Mesendoderm (in vitro differentiated cells): Measurements from ENCODE around the gene RBP7.
"Not testable (repeated sequence)": the region's sequence is repeated elsewhere in the genome, so short reads cannot be mapped to it uniquely, and the experiment has no call there.

ENCODE experiments used
- DNase-seq: peaks from one replicate; pipeline ENCODE4 v3.0.0; 2013
- H2AK5ac ChIP-seq: 2 replicates; pipeline ENCODE4 v1.6.1; 2013; ENCODE audit warnings: low read length, inconsistent platforms
- H2BK120ac ChIP-seq: 2 replicates; pipeline ENCODE4 v1.6.1; 2013; ENCODE audit warnings: low read depth, mild to moderate bottlenecking, low read length, moderate library complexity, mixed read lengths
- H2BK15ac ChIP-seq: replicated peaks from 2 replicates; pipeline ENCODE4 v1.6.1; 2013; ENCODE audit warnings: low read depth, mild to moderate bottlenecking, moderate library complexity
- H2BK5ac ChIP-seq: 2 replicates; pipeline ENCODE4 v1.6.1; 2013; ENCODE audit warnings: low read length, inconsistent platforms
- H3K18ac ChIP-seq: 2 replicates; pipeline ENCODE4 v1.6.1; 2013; ENCODE audit warnings: mild to moderate bottlenecking, low read length, mixed read lengths
- H3K23ac ChIP-seq: one replicate; pipeline ENCODE4 v1.6.1; 2013; ENCODE audit warnings: low read length
- H3K27ac ChIP-seq: 2 replicates; pipeline ENCODE4 v1.5.1; 2013; ENCODE audit warnings: low read depth, mild to moderate bottlenecking, inconsistent platforms, low read length, moderate library complexity
- H3K27me3 ChIP-seq: 2 replicates; pipeline ENCODE4 v1.6.1; 2013; ENCODE audit warnings: low read length, control low read depth, mild to moderate bottlenecking, inconsistent platforms; ENCODE audit not compliant: insufficient read depth, poor library complexity
- H3K36me3 ChIP-seq: 2 replicates; pipeline ENCODE4 v1.6.1; 2013; ENCODE audit warnings: low read length, inconsistent platforms; ENCODE audit not compliant: control insufficient read depth, insufficient read depth
- H3K4ac ChIP-seq: one replicate; pipeline ENCODE4 v1.6.1; 2013; ENCODE audit warnings: low read depth, mild to moderate bottlenecking, low read length, moderate library complexity
- H3K4me1 ChIP-seq: 2 replicates; pipeline ENCODE4 v1.6.1; 2013; ENCODE audit warnings: low read depth, low read length, inconsistent platforms; ENCODE audit not compliant: control insufficient read depth
- H3K4me2 ChIP-seq: 2 replicates; pipeline ENCODE4 v1.6.1; 2013; ENCODE audit warnings: low read length
- H3K4me3 ChIP-seq: 2 replicates; pipeline ENCODE4 v1.5.1; 2013; ENCODE audit warnings: mild to moderate bottlenecking, low read length
- H3K56ac ChIP-seq: one replicate; pipeline ENCODE4 v1.6.1; 2013; ENCODE audit warnings: low read length
- H3K79me1 ChIP-seq: 2 replicates; pipeline ENCODE4 v1.6.1; 2013; ENCODE audit warnings: low read length, inconsistent platforms
- H3K79me2 ChIP-seq: 2 replicates; pipeline ENCODE4 v1.6.1; 2013; ENCODE audit warnings: mild to moderate bottlenecking, low read length; ENCODE audit not compliant: control insufficient read depth, insufficient read depth
- H3K9ac ChIP-seq: 2 replicates; pipeline ENCODE4 v1.6.1; 2013; ENCODE audit warnings: low read length, inconsistent platforms
- H4K5ac ChIP-seq: one replicate; pipeline ENCODE4 v1.6.1; 2013; ENCODE audit warnings: low read length
- H4K8ac ChIP-seq: one replicate; pipeline ENCODE4 v1.6.1; 2013; ENCODE audit warnings: low read depth, mild to moderate bottlenecking, control low read depth, low read length, moderate library complexity
- WGBS: extraction: QIAGEN DNeasy Blood & Tissue Kit; methylation state at CpG from one replicate; pipeline ENCODE4 v1.1.7; 2013; ENCODE audit warnings: low lambda C conversion rate, missing lambda C conversion rate; ENCODE audit not compliant: insufficient coverage; ENCODE audit errors: extremely low coverage; 5-methylcytosine and 5-hydroxymethylcytosine counted together

The RBP7 gene

GRCh38 chr1:10005248-10005647, 8.2 kb downstream of the RBP7 start:
- H3K18ac ChIP-seq, H3K56ac ChIP-seq, DNase-seq, H4K5ac ChIP-seq, H4K8ac ChIP-seq, H3K79me2 ChIP-seq, H2BK15ac ChIP-seq, H3K79me1 ChIP-seq, H2BK5ac ChIP-seq, H3K23ac ChIP-seq, H3K4me3 ChIP-seq, H3K4me2 ChIP-seq, H3K27me3 ChIP-seq, H2BK120ac ChIP-seq, H3K27ac ChIP-seq, H2AK5ac ChIP-seq, H3K4me1 ChIP-seq, H3K36me3 ChIP-seq, H3K4ac ChIP-seq, H3K9ac ChIP-seq: not testable (repeated sequence)
- WGBS: no CpG with 5 or more reads among the region's 8 CpGs

- Histone ChIP-seq H3K79me1 (no peaks in the 10 kb centered on the region), H2BK5ac (no peak overlapping the region), H3K23ac (no peak overlapping the region), H3K4me2 (no peak overlapping the region), H2BK120ac (no peak overlapping the region), H2BK15ac (no peak overlapping the region), H3K56ac (no peak overlapping the region), H4K8ac (no peak overlapping the region), H2AK5ac (no peak overlapping the region), H3K4me1 (no peaks in the 10 kb centered on the region), H3K27me3 (no peaks in the 10 kb centered on the region), H3K79me2 (no peaks in the 10 kb centered on the region), H3K9ac (no peak overlapping the region), H3K27ac (no peak overlapping the region), H3K36me3 (no peaks in the 10 kb centered on the region), H3K18ac (no peak overlapping the region), H3K4ac (no peak overlapping the region), H3K4me3 (no peak overlapping the region), H4K5ac (no peak overlapping the region)
- DNase-seq: no peak
- WGBS: no CpG with 5 or more reads among the region's 4 CpGs
Observed at GRCh38 chr1:10007169-10007568, 10.1 kb downstream of the RBP7 start.

- Histone ChIP-seq H3K23ac (no peak overlapping the region), H3K36me3 (no peaks in the 10 kb centered on the region), H4K8ac (no peak overlapping the region), H3K9ac (no peak overlapping the region), H2AK5ac (no peak overlapping the region), H2BK15ac (no peak overlapping the region), H4K5ac (no peak overlapping the region), H3K79me1 (no peaks in the 10 kb centered on the region), H3K27ac (no peak overlapping the region), H3K27me3 (no peaks in the 10 kb centered on the region), H3K56ac (no peak overlapping the region), H3K79me2 (no peaks in the 10 kb centered on the region), H3K4ac (no peak overlapping the region), H2BK5ac (no peak overlapping the region), H3K4me1 (no peaks in the 10 kb centered on the region), H3K18ac (no peak overlapping the region), H3K4me3 (no peak overlapping the region), H2BK120ac (no peak overlapping the region), H3K4me2 (no peak overlapping the region)
- DNase-seq: no peak
- no CpG with 5 or more reads among the region's 5 CpGs for WGBS
Observed at GRCh38 chr1:10014016-10014415, 17.0 kb downstream of the RBP7 start.

GRCh38 chr1:10019561-10019960, 22.5 kb downstream of the RBP7 start:
- no peak overlapping the region for H4K5ac ChIP-seq
- no peak overlapping the region for H3K4ac ChIP-seq
- no peak overlapping the region for H3K4me3 ChIP-seq
- H3K36me3 ChIP-seq: no peaks in the 10 kb centered on the region
- H2AK5ac ChIP-seq: no peak overlapping the region
- H4K8ac ChIP-seq: no peak overlapping the region
- no peaks in the 10 kb centered on the region for H3K79me2 ChIP-seq
- H3K9ac ChIP-seq: no peak overlapping the region
- H3K18ac ChIP-seq: no peak overlapping the region
- no peak for DNase-seq
- H3K79me1 ChIP-seq: no peaks in the 10 kb centered on the region
- H3K27ac ChIP-seq: no peak overlapping the region
- H2BK5ac ChIP-seq: no peak overlapping the region
- no peak overlapping the region for H2BK15ac ChIP-seq
- H3K27me3 ChIP-seq: no peaks in the 10 kb centered on the region
- H2BK120ac ChIP-seq: no peak overlapping the region
- no peak overlapping the region for H3K56ac ChIP-seq
- no peak overlapping the region for H3K4me2 ChIP-seq
- H3K4me1 ChIP-seq: no peaks in the 10 kb centered on the region
- no peak overlapping the region for H3K23ac ChIP-seq

- Histone ChIP-seq H3K4me3 (no peak overlapping the region), H3K18ac (no peak overlapping the region), H3K36me3 (no peaks in the 10 kb centered on the region), H3K9ac (no peak overlapping the region), H2BK5ac (no peak overlapping the region), H2BK15ac (no peak overlapping the region), H3K27ac (no peak overlapping the region), H2BK120ac (no peak overlapping the region), H3K27me3 (no peaks in the 10 kb centered on the region), H2AK5ac (no peak overlapping the region), H3K56ac (no peak overlapping the region), H3K23ac (no peak overlapping the region), H3K4ac (no peak overlapping the region), H3K4me2 (no peak overlapping the region), H3K4me1 (no peaks in the 10 kb centered on the region), H4K8ac (no peak overlapping the region), H4K5ac (no peak overlapping the region), H3K79me2 (no peaks in the 10 kb centered on the region), H3K79me1 (no peaks in the 10 kb centered on the region)
- WGBS: no CpG with 5 or more reads among the region's 3 CpGs
- no peak for DNase-seq
Observed at GRCh38 chr1:10020086-10020485, 23.1 kb downstream of the RBP7 start.

GRCh38 chr1:10020678-10021077, 23.6 kb downstream of the RBP7 start:
- not testable (repeated sequence) for DNase-seq, H4K5ac ChIP-seq, H3K4me2 ChIP-seq, H3K27ac ChIP-seq, H2AK5ac ChIP-seq, H3K79me1 ChIP-seq, H3K36me3 ChIP-seq, H3K4ac ChIP-seq, H4K8ac ChIP-seq, H3K27me3 ChIP-seq, H3K4me1 ChIP-seq, H2BK5ac ChIP-seq, H3K79me2 ChIP-seq, H2BK120ac ChIP-seq, H3K56ac ChIP-seq, H3K23ac ChIP-seq, H3K4me3 ChIP-seq, H3K9ac ChIP-seq, H3K18ac ChIP-seq, H2BK15ac ChIP-seq
- WGBS: no CpG with 5 or more reads among the region's 2 CpGs
